HG02840 (cell line): ENCODE measurements around the gene RSRP1.
A peak's percentile ranks its signal among the peaks of the same experiment; 100 is the strongest.
"Not testable (repeated sequence)": the region's sequence is repeated elsewhere in the genome, so short reads cannot be mapped to it uniquely, and the experiment has no call there.

Experiments used
- ATAC-seq: cut with Tn5 transposase; IDR thresholded peaks from one replicate; pipeline ENCODE4 v1.9.1; 2021; ENCODE audit warnings: mild to moderate bottlenecking, moderate library complexity, moderate number of reproducible peaks; ENCODE audit not compliant: unreplicated experiment, low FRiP score

RSRP1 gene

GRCh38 chr1:25247024-25247828, at the start of gene RSRP1:
Gene RSRP1 (minus strand): TSS chr1:25247454. CDS start chr1:25246963, 491 bp downstream.
- ATAC-seq: peak; percentile 92

GRCh38 chr1:25296501-25296900, 49.2 kb upstream of the RSRP1 start:
- not testable (repeated sequence) for ATAC-seq

- ATAC-seq: not testable (repeated sequence)
Measured at GRCh38 chr1:25294889-25295826, 47.9 kb upstream of the RSRP1 start.

GRCh38 chr1:25293426-25293825, 46.2 kb upstream of the RSRP1 start:
- not testable (repeated sequence) for ATAC-seq

GRCh38 chr1:25290043-25290442, 42.8 kb upstream of the RSRP1 start:
- ATAC-seq: not testable (repeated sequence)

- ATAC-seq: not testable (repeated sequence)
Measured at GRCh38 chr1:25288573-25289101, 41.4 kb upstream of the RSRP1 start.

- ATAC-seq: not testable (repeated sequence)
Measured at GRCh38 chr1:25287164-25287563, 39.9 kb upstream of the RSRP1 start.

GRCh38 chr1:25285862-25286261, 38.6 kb upstream of the RSRP1 start:
- not testable (repeated sequence) for ATAC-seq

- ATAC-seq: not testable (repeated sequence)
Measured at GRCh38 chr1:25279693-25280111, 32.4 kb upstream of the RSRP1 start.

- not testable (repeated sequence) for ATAC-seq
Measured at GRCh38 chr1:25278790-25279189, 31.5 kb upstream of the RSRP1 start.

- not testable (repeated sequence) for ATAC-seq
Measured at GRCh38 chr1:25278358-25278757, 31.1 kb upstream of the RSRP1 start.

- not testable (repeated sequence) for ATAC-seq
Measured at GRCh38 chr1:25277295-25277694, 30.0 kb upstream of the RSRP1 start.

- not testable (repeated sequence) for ATAC-seq
Measured at GRCh38 chr1:25275648-25276047, 28.4 kb upstream of the RSRP1 start.

GRCh38 chr1:25272238-25272637, 25.0 kb upstream of the RSRP1 start, which contains the start of gene RHD:
Gene RHD (plus strand): TSS chr1:25272509. CDS start chr1:25272548, 39 bp downstream.
- not testable (repeated sequence) for ATAC-seq

GRCh38 chr1:25268143-25268760, 21.0 kb upstream of the RSRP1 start:
- ATAC-seq: not testable (repeated sequence)

GRCh38 chr1:25267288-25268142, 20.3 kb upstream of the RSRP1 start:
- ATAC-seq: peak; percentile 79

GRCh38 chr1:25266554-25267287, 19.5 kb upstream of the RSRP1 start:
- not testable (repeated sequence) for ATAC-seq

GRCh38 chr1:25260336-25260735, 13.1 kb upstream of the RSRP1 start:
- not testable (repeated sequence) for ATAC-seq
